ENCODE measurements around the gene FOXP1.

- TF ChIP-seq CTCF (optimal IDR thresholded peaks at IDR 0.05 in 1 of 3, IDR thresholded peaks at IDR 0.05 in 1 of 3, conservative IDR thresholded peaks at IDR 0.05 in 1 of 3; ENCODE audit: extremely low read depth in 1 of 3, insufficient read depth in 2 of 3, low read length in 3 of 3) (no peak), EZH2 (IDR thresholded peaks at IDR 0.05; ENCODE audit: low read length) (no peak)
Observed at GRCh38 chr3:71107926-71108325, 475.6 kb downstream of the FOXP1 start.

All from keratinocyte (primary cell).